GM18508 (cell line): ENCODE results near the gene AIDA.

ENCODE experiments used
- ATAC-seq: cut with Tn5 transposase; IDR thresholded peaks from one replicate; pipeline ENCODE4 v1.9.1; 2021; ENCODE audit warnings: moderate number of reproducible peaks; ENCODE audit not compliant: insufficient read depth, unreplicated experiment

The AIDA gene

GRCh38 chr1:222653178-222653827, 59.0 kb downstream of the AIDA start:
- ATAC-seq = peak; percentile 59

- ATAC-seq = no peak
Observed at GRCh38 chr1:222652676-222653075, 59.6 kb downstream of the AIDA start.

GRCh38 chr1:222644636-222644980, 67.7 kb downstream of the AIDA start:
- ATAC-seq = no peak

GRCh38 chr1:222643938-222644635, 68.2 kb downstream of the AIDA start:
- peak; percentile 91 for ATAC-seq

- no peak for ATAC-seq
Observed at GRCh38 chr1:222643606-222643937, 68.7 kb downstream of the AIDA start.

GRCh38 chr1:222642468-222642867, 69.8 kb downstream of the AIDA start:
- no peak for ATAC-seq

GRCh38 chr1:222641269-222641948, 70.9 kb downstream of the AIDA start:
- no peak for ATAC-seq

GRCh38 chr1:222634180-222635013, 77.9 kb downstream of the AIDA start:
- peak; percentile 76 for ATAC-seq

- ATAC-seq = no peak
Observed at GRCh38 chr1:222632749-222633148, 79.5 kb downstream of the AIDA start.

GRCh38 chr1:222631611-222632208, 80.6 kb downstream of the AIDA start:
- ATAC-seq = no peak

GRCh38 chr1:222629921-222630535, 82.3 kb downstream of the AIDA start:
- no peak for ATAC-seq

GRCh38 chr1:222627232-222627631, 85.1 kb downstream of the AIDA start:
- no peak for ATAC-seq

GRCh38 chr1:222624214-222624613, 88.1 kb downstream of the AIDA start:
- ATAC-seq = no peak

GRCh38 chr1:222623458-222623857, 88.8 kb downstream of the AIDA start:
- ATAC-seq = no peak

GRCh38 chr1:222622765-222623164, 89.5 kb downstream of the AIDA start:
- no peak for ATAC-seq

- ATAC-seq = peak; percentile 40
Observed at GRCh38 chr1:222620566-222620965, 91.7 kb downstream of the AIDA start.

GRCh38 chr1:222618880-222619596, 93.3 kb downstream of the AIDA start:
- ATAC-seq = no peak
